Chondrocyte (in vitro differentiated cells): ENCODE measurements around the gene NEGR1. TPM values are rescaled to one million over a fixed set of nuclear protein-coding genes. Genes with fewer than 3 reads are reported as not detected.
A peak's percentile ranks its signal among the peaks of the same experiment; 100 is the strongest.

ENCODE experiments used
- DNase-seq: peaks from one replicate; pipeline ENCODE4 v3.0.0; 2021; ENCODE audit warnings: mixed read lengths, low spot score
- H3K27ac Mint-ChIP-seq: one replicate; pipeline ENCODE4 v1.8.0; 2021; ENCODE audit warnings: mild to moderate bottlenecking, moderate library complexity, mixed read lengths; ENCODE audit not compliant: unreplicated experiment
- H3K27me3 Mint-ChIP-seq: 2 replicates; pipeline ENCODE4 v1.8.0; 2021; ENCODE audit warnings: low read depth, mixed read lengths
- H3K36me3 Mint-ChIP-seq: 2 replicates; pipeline ENCODE4 v1.8.0; 2021; ENCODE audit warnings: low read depth, mixed read lengths
- H3K4me1 Mint-ChIP-seq: 2 replicates; pipeline ENCODE4 v1.8.0; 2021; ENCODE audit warnings: low read depth, mild to moderate bottlenecking, mixed read lengths
- H3K4me3 Mint-ChIP-seq: one replicate; pipeline ENCODE4 v1.8.0; 2021; ENCODE audit warnings: mild to moderate bottlenecking, moderate library complexity, mixed read lengths; ENCODE audit not compliant: unreplicated experiment
- H3K9me3 Mint-ChIP-seq: 2 replicates; pipeline ENCODE4 v1.8.0; 2021; ENCODE audit warnings: low read depth, mixed read lengths
- total RNA-seq: library from RNA; stranded (reverse); gene quantifications from 3 replicates; pipeline ENCODE4 v1.2.1, GENCODE V29; 2021
- TF ChIP-seq, protein P1 (sequence below): fragments of 200-600 bp; sonication (generic); IDR thresholded peaks from 2 replicates; pipeline ENCODE4 v1.5.0; 2021; ENCODE audit warnings: antibody characterized with exemption, mild to moderate bottlenecking, moderate library complexity

The NEGR1 gene
- total RNA-seq, 1 donor from 2014 or later, result 7.7 TPM

DNA sequence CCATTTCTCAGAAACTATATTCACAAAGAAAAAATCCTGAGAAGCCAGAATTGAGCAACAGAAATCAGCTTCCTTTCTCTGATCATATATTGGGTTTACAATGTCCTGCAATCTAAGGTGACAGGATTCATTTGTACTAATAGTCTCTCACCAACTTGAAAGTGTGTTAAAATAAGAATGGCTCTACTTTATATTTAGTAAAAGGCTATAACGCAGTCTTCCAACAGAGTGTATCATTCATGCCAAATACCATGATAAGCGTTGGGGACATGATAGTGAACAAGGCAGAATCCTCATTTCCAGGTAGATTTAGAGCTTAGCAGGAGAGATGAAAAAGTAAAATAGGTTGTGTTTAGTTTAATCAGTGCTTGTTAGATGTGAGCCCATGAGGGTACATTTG, 682.3 kb downstream of the NEGR1 start:
- TF ChIP-seq, protein P1, sequence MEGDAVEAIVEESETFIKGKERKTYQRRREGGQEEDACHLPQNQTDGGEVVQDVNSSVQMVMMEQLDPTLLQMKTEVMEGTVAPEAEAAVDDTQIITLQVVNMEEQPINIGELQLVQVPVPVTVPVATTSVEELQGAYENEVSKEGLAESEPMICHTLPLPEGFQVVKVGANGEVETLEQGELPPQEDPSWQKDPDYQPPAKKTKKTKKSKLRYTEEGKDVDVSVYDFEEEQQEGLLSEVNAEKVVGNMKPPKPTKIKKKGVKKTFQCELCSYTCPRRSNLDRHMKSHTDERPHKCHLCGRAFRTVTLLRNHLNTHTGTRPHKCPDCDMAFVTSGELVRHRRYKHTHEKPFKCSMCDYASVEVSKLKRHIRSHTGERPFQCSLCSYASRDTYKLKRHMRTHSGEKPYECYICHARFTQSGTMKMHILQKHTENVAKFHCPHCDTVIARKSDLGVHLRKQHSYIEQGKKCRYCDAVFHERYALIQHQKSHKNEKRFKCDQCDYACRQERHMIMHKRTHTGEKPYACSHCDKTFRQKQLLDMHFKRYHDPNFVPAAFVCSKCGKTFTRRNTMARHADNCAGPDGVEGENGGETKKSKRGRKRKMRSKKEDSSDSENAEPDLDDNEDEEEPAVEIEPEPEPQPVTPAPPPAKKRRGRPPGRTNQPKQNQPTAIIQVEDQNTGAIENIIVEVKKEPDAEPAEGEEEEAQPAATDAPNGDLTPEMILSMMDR, result no peak
- no peaks in the 10 kb centered on the region for H3K4me1 Mint-ChIP-seq
- H3K27me3 Mint-ChIP-seq, result no peaks in the 10 kb centered on the region
- H3K36me3 Mint-ChIP-seq, result no peaks in the 10 kb centered on the region
- H3K27ac Mint-ChIP-seq, result no peak overlapping the region
- peaks cover 8% of the 10 kb centered on the region for H3K9me3 Mint-ChIP-seq
- H3K4me3 Mint-ChIP-seq, result no peak overlapping the region
- DNase-seq, result no peak

DNA sequence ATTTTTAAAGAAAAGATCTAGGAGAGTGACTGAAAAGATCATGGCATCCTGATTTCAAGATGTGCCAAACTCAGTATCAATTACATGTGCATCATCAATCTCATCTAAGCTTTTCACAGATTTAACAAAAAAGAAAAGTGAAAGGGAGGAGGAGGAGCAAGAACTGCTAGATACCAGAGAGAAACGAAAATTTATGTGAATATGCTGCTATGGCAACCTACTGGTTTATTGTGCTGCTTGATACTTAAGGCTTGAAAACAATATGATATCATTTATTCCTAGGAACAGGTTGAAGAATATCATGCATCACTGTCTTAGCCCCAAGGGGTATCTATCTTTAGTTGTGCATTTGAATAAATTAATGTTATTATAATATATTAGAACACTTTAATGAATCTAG, 683.0 kb downstream of the NEGR1 start:
- H3K27ac Mint-ChIP-seq, result no peak overlapping the region
- DNase-seq, result no peak
- no peaks in the 10 kb centered on the region for H3K27me3 Mint-ChIP-seq
- no peaks in the 10 kb centered on the region for H3K4me1 Mint-ChIP-seq
- TF ChIP-seq, protein P1, result no peak
- H3K36me3 Mint-ChIP-seq, result no peaks in the 10 kb centered on the region
- H3K9me3 Mint-ChIP-seq, result peaks cover 8% of the 10 kb centered on the region
- no peak overlapping the region for H3K4me3 Mint-ChIP-seq

DNA sequence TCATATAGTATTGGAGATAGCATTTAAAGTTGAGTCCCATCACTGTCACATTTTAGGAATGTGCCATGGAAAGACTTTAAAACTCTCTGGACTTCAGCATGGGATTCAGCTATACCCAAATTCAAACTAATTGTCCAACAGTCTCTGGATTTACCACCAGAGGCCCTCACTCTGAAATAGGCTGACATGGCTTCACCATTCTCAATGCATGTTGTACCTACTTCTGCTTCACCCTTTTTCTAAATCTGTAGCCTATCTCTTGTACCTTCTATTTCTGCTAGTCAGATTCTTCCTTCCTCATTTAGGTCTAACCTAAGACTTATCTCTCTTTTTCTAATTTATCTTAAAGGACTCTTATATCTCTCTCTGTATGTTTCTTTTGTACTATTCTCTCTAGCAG, 688.8 kb downstream of the NEGR1 start:
- Mint-ChIP-seq H3K36me3 (no peaks in the 10 kb centered on the region), H3K9me3 (no peaks in the 10 kb centered on the region), H3K27ac (no peak overlapping the region), H3K4me1 (no peaks in the 10 kb centered on the region), H3K4me3 (no peak overlapping the region), H3K27me3 (no peaks in the 10 kb centered on the region)
- no peak for DNase-seq
- TF ChIP-seq, protein P1, result peak; percentile 34

DNA sequence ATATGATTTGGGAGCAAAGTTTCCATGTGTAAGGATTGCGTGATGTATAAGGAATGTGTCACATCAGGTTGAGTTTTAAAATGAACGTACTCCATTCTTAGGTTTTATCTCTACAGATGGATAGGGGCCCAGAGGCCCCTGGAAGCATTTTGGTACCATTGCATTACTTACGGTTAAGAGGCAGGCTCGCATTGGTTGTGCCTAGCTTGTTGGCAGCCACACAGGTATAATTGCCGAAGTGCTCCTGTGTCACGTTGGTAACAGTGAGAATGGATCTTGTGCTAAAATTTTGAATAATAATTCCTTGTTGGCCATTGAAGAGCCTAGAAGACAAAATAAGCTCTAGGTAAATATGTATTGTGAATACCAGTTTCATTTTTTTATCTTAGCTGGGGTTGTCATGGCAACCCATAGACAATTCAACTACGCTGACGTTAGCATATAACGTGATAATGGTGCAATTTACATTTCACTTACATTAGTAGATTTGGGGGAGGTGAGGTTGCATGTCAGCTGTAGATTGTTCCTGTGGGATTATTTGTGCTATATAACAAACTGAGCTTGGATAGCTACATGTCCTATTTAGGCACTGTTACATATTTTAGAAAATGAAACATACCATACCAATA, 689.6 kb downstream of the NEGR1 start:
- Mint-ChIP-seq H3K36me3 (no peaks in the 10 kb centered on the region), H3K4me3 (no peak overlapping the region), H3K9me3 (no peaks in the 10 kb centered on the region), H3K27me3 (no peaks in the 10 kb centered on the region), H3K4me1 (no peaks in the 10 kb centered on the region), H3K27ac (no peak overlapping the region)
- TF ChIP-seq, protein P1, result no peak
- DNase-seq, result no peak

DNA sequence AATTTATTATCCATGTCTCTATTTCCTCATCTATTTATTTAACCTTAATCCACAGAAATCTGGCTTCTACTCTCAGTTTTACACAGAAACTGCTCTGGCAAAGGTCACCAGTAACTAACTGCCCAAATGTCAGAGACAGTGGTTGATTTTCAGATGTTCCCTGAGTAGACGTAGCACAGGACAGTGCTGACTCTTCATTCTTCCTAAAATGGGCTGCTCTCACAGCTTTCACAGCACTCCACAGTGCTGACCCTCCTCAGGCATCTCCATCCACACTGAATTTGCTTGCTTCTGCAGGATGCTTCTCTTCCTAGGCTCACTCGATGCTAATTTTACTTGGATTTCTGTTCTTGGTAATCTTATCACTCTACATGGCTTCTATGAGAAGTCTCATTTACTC, 693.3 kb downstream of the NEGR1 start:
- Mint-ChIP-seq H3K9me3 (no peaks in the 10 kb centered on the region), H3K27me3 (no peaks in the 10 kb centered on the region), H3K27ac (no peak overlapping the region), H3K4me3 (no peak overlapping the region), H3K36me3 (no peaks in the 10 kb centered on the region), H3K4me1 (no peaks in the 10 kb centered on the region)
- TF ChIP-seq, protein P1, result no peak
- DNase-seq, result no peak
